ENCODE data around the gene FFAR1. TPM values are rescaled to one million over a fixed set of nuclear protein-coding genes. Genes with fewer than 3 reads are reported as not detected.
"Not testable (repeated sequence)": the region's sequence is repeated elsewhere in the genome, so short reads cannot be mapped to it uniquely, and the experiment has no call there.

Gene FFAR1
- total RNA-seq, 2 donors from 2014 or later: not detected

DNA sequence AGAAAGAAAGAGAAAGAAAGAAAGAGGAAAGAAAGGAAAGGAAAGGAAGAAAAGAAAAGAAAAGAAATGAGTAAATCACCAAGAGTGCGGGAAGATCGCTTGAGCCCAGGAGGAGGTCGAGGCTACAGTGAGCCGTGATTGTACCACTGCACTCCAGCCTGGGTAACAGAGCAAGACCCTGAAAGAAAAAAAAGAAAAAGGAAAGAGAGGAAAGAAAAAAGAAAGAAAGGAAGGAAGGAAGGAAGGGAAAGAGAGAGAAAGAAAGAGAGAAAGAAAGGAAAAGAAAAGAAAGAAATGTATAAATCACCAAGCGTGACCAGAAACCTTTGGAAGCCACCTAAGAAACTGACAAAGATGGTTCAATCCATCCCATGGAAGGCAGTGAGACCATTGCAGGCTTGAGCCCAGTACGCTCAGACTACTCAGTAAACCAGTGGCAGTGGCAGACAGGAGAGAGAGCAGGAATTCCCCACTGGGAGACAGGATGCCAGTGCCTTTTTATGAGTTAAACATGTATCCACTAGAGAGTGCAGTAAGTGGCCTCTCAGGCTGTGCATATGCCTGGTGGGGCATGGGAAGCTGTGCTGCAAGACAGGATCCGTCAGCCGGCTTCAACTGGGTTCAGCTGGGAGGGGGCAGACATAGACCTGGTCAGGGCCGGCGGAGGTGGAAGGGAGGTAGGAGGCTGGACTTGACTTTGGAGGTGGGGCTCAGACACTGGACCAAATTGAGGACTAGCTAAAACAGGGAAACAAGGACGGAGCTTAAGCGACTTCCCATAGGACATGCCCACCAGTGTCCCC lies 28.0 kb downstream of the FFAR1 start:
- no peak for DNase-seq
- intact Hi-C loops (cut with DNase I): no loop called here
- no peak for ATAC-seq

DNA sequence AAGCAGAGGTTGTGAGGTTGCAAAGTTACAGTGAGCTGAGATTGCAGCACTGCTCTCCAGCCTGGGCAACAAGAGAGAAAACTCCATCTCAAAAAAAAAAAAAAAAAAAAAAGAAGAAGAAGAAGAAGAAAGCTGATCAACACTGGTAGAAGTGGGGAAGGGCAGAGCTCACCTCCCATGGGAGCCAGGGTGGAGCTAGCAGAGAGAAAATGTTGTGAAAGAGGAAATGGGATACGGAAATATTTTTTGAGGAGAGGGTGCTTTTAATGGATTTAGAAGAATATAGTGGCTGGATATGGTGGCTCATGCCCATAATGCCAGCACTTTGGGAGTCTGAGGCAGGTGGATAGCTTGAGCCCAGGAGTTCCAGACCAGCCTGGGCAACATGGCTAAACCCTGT lies 30.0 kb downstream of the FFAR1 start:
- DNase-seq: no peak
- intact Hi-C loops (cut with DNase I): no loop called here
- ATAC-seq: no peak

- intact Hi-C loops (cut with DNase I): no loop called here
- ATAC-seq (no peak), DNase-seq (no peak)
Observed at GRCh38 chr19:35378356-35378755, 30.7 kb downstream of the FFAR1 start.

DNA sequence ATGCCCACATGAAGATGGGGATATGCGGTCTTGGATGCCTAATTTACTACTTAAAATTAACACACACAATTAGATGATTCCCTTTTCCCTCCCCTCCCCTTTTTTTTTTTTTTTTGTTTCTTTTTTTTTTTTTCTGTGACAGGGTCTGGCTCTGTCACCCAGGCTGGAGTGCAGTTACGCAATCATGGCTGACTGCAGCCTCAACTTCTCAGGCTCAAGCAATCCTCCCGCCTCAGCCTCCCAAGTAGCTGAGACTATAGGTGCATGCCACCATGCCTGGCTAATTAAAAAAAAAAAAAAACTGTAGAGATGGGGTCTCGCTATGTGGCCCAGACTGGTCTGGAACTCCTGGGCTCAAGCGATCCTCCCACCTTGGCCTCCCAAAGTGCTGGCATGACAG lies 31.8 kb downstream of the FFAR1 start:
- DNase-seq; intact Hi-C loops (cut with DNase I); ATAC-seq: not testable (repeated sequence)

GRCh38 chr19:35379992-35380391 lies 32.3 kb downstream of the FFAR1 start:
- intact Hi-C loops (cut with DNase I): no loop called here
- ATAC-seq (no peak), DNase-seq (no peak)

GRCh38 chr19:35380450-35381124 lies 32.9 kb downstream of the FFAR1 start:
- DNase-seq (no peak), ATAC-seq (peak in 1 of 2 donors; percentile 64)
- intact Hi-C loops (cut with DNase I): no loop called here

GRCh38 chr19:35381318-35381717 lies 33.6 kb downstream of the FFAR1 start:
- ATAC-seq (no peak), DNase-seq (no peak)
- intact Hi-C loops (cut with DNase I): no loop called here

GRCh38 chr19:35381926-35382325 lies 34.2 kb downstream of the FFAR1 start:
- intact Hi-C loops (cut with DNase I): no loop called here
- DNase-seq (no peak), ATAC-seq (no peak)

DNA sequence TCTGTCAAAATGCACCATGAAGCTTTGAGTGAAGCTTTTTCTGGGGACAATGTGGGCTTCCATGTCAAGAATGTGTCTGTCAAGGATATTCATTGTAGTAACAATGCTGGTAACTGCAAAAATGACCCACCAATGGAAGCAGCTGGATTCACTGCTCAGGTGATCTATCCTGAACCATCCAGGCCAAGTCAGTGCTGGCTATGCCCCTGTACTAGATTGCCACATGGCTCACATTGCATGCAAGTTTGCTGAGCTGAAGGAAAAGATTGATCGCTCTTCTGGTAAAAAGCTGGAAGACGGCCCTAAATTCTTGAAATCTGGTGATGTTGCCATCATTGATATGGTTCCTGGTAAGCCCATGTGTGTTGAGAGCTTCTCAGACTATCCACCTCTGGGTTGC lies 35.8 kb downstream of the FFAR1 start:
- ATAC-seq (no peak), DNase-seq (no peak)
- intact Hi-C loops (cut with DNase I): no loop called here

GRCh38 chr19:35388277-35389054 lies 40.8 kb downstream of the FFAR1 start:
- intact Hi-C loops (cut with DNase I): no loop called here
- ATAC-seq: no peak

DNA sequence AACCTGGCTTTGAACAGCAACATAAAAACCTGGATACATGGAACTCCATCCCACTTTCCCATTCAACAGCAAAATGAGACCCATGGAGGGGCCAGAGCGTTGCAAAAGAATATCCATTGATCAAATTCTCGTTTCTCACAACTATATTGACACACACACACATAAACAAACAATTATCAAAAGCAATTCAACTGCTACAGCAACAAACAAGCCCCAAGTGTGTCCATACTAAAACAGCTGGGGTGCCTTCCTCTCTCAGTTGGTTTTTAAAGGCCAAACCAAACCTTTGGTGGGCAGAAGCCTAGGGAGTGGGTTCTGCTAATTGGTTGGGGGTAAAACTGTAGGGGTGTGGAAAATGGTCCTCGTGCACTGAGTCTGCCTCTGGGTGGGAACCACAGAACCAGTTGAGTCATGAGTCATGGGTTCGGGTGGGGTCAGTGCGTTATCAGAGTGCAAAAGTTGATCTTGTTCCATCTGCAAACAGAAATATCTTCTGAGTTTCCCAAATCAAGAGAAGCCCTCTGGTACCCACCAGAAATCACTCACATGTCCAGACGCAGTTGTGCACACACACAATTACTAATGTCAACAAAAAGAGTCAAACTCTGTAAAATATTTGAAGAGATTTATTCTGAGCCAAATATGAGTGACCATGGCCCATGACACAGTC lies 41.6 kb downstream of the FFAR1 start:
- intact Hi-C loops (cut with DNase I): no loop called here
- ATAC-seq: peak in 1 of 2 donors; percentile 36

More at GRCh38 chr19:35388277-35389054, 40.8 kb downstream of the FFAR1 start:
- no peak for DNase-seq

DNA sequence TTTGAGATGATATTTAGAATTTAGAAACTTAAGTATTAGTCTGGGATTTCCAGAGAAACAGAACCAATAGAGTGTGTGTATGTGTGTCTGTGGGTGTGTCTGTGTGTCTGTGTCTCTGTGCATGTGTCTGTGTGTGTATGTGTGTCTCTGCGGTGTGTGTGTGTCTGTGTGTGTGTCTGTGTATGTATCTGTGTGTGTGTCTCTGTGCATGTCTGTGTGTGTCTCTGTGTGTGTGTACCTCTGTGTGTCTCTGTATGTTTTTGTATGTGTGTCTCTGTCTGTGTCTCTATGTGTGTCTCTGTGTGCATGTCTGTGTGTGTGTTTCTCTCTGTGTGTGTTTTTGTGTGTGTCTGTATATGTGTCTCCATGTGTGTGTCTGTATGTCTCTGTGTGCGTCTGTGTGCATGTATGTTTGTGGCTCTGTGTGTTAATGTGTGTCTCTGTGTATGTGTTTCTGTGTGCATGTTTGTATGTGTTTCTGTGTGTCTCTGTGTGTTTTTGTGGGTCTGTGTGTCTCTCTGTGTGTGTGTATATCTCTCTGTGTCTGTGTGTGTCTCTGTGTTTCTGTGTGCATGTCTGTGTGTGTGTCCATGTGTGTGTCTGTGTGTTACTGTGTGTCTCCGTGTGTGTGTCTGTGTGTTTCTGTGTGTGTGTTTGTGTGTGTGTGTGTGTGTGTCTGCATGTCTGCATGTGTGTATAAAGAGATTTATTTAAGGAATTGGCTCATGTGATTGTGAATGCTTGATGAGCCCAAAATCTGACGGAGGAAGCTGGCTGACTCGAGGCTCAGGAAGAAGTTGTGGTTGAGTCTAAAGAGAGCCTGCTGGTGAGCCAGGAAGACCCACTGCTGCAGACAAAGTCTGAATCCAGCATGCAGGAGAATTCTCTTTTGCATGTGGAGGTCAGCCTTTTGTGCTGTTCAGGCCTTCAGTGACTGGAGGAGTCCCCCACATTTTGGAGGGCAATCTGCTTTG lies 45.3 kb downstream of the FFAR1 start:
- no peak for DNase-seq
- intact Hi-C loops (cut with DNase I): no loop called here
- no peak for ATAC-seq

More for the DNA sequence above, 41.6 kb downstream of the FFAR1 start:
- DNase-seq: no peak

- no peak for DNase-seq
- peak in 1 of 2 donors; percentile 37 for ATAC-seq
- intact Hi-C loops (cut with DNase I): no loop called here
Observed at GRCh38 chr19:35395382-35396199, 47.9 kb downstream of the FFAR1 start.

- DNase-seq (no peak), ATAC-seq (no peak)
Observed at GRCh38 chr19:35396240-35396885, 48.7 kb downstream of the FFAR1 start.

GRCh38 chr19:35397064-35397463 lies 49.4 kb downstream of the FFAR1 start:
- intact Hi-C loops (cut with DNase I): no loop called here
- DNase-seq (no peak), ATAC-seq (no peak)

More at GRCh38 chr19:35396240-35396885, 48.7 kb downstream of the FFAR1 start:
- intact Hi-C loops (cut with DNase I): no loop called here
